HepG2 (cell line): Measurements from ENCODE around the gene SGSM1. TPM values are rescaled to one million over a fixed set of nuclear protein-coding genes. Genes with fewer than 3 reads are reported as not detected.

Experiments used
- ATAC-seq: fragments of 200-7000 bp; cut with Tn5 transposase; 3 replicates; pipeline ENCODE4 v1.9.1; 2020; ENCODE audit warnings: mild to moderate bottlenecking, moderate library complexity
- BruUV-seq: library from RNA; stranded (reverse); fragments of 400-500 nt; replicated peaks from 2 replicates; lab custom pipeline; 2021; lab: Mats Ljungman, UMichigan
- CTCF ChIA-PET: fragments of 300-600 bp; formaldehyde crosslinking; extraction: SDS; loops from one replicate; lab custom pipeline; 2021; ENCODE audit warnings: low total read pairs, inconsistent platforms, low intra/inter-chr PET ratio; lab: Yijun Ruan, JAX
- POLR2A ChIA-PET: fragments of 350-600 bp; sonication (Branson Sonifier 250); formaldehyde crosslinking; loops from one replicate; lab custom pipeline; 2020; ENCODE audit warnings: antibody characterized with exemption, inconsistent platforms; lab: Yijun Ruan, JAX
- DNase-seq: peaks from one replicate; pipeline ENCODE4 v3.0.0-alpha.2; 2015; ENCODE audit warnings: low spot score
- FAIRE-seq: peaks from 3 replicates; lab custom pipeline; 2011; peaks lifted over from hg19 to GRCh38; lab: Jason Lieb, UNC
- H2AFZ ChIP-seq: one replicate; pipeline ENCODE4 v1.6.1; 2011; ENCODE audit warnings: low read length, inconsistent platforms
- H3K27ac ChIP-seq: fragments of 300-600 bp; 3 replicates; pipeline ENCODE4 v1.8.0; 2011; ENCODE audit warnings: mixed run types, mild to moderate bottlenecking, mixed read lengths, low read length, inconsistent platforms; ENCODE audit not compliant: insufficient read depth; ENCODE audit errors: extremely low read length
- H3K27me3 ChIP-seq, 2 experiments: fragments of 200-600 bp in 1 of 2; 2 replicates in 1 of 2; 3 replicates in 1 of 2; pipeline versions ENCODE4 v1.6.0 to v1.8.0; 2011; ENCODE audit warnings: low read length in 2 of 2, mild to moderate bottlenecking in 2 of 2, moderate library complexity in 2 of 2, inconsistent platforms in 1 of 2; ENCODE audit not compliant: insufficient read depth in 2 of 2, control insufficient read depth in 1 of 2
- H3K36me3 ChIP-seq, 2 experiments: fragments of 200-600 bp in 1 of 2; replicated peaks in 1 of 2; 2 replicates in 1 of 2; 3 replicates in 1 of 2; pipeline versions ENCODE4 v1.5.1 to v1.8.0; 2011; ENCODE audit warnings: low read length in 2 of 2, inconsistent platforms in 1 of 2; ENCODE audit not compliant: insufficient read depth in 2 of 2, control insufficient read depth in 1 of 2
- H3K4me1 ChIP-seq: 2 replicates; pipeline ENCODE4 v1.5.1; 2012; ENCODE audit warnings: low read length, inconsistent platforms; ENCODE audit not compliant: insufficient read depth
- H3K4me2 ChIP-seq: 2 replicates; pipeline ENCODE4 v1.6.0; 2011; ENCODE audit warnings: low read depth, low read length, inconsistent platforms
- H3K4me3 ChIP-seq, 3 experiments: fragments of 200-600 bp in 1 of 3; sonication (generic), shearing (Covaris generic) in 1 of 3; replicated peaks in 1 of 3; 2 replicates each; pipeline ENCODE4 v1.5.1; 2011 to 2016; ENCODE audit warnings: low read length in 3 of 3, inconsistent platforms in 2 of 3, low read depth in 2 of 3, mild to moderate bottlenecking in 2 of 3, control low read depth in 1 of 3, mixed read lengths in 1 of 3; ENCODE audit not compliant: insufficient read depth in 1 of 3
- H3K79me2 ChIP-seq: one replicate; pipeline ENCODE4 v1.6.1; 2011; ENCODE audit warnings: low read length, inconsistent platforms; ENCODE audit not compliant: insufficient read depth
- H3K9ac ChIP-seq: 2 replicates; pipeline ENCODE4 v1.6.0; 2011; ENCODE audit warnings: mild to moderate bottlenecking, low read depth, low read length, inconsistent platforms; ENCODE audit not compliant: insufficient read depth
- H3K9me3 ChIP-seq: 2 replicates; pipeline ENCODE4 v1.5.1; 2012; ENCODE audit warnings: mild to moderate bottlenecking, low read length
- H4K20me1 ChIP-seq: 2 replicates; pipeline ENCODE4 v1.6.0; 2011; ENCODE audit warnings: inconsistent platforms, mild to moderate bottlenecking, low read length, moderate library complexity; ENCODE audit not compliant: insufficient read depth
- BRD4 ChIP-seq: sonication (generic); formaldehyde crosslinking; IDR thresholded peaks from 2 replicates; pipeline ENCODE4 v1.4.0; 2020; ENCODE audit warnings: missing genetic modification reagents
- CHCHD3 ChIP-seq: sonication (generic); formaldehyde crosslinking; IDR thresholded peaks from 2 replicates; pipeline ENCODE4 v1.8.0; 2022; ENCODE audit warnings: mild to moderate bottlenecking, missing genetic modification reagents, moderate library complexity
- CHD2 ChIP-seq: IDR thresholded peaks from 2 replicates; pipeline ENCODE4 v1.6.1; 2011; ENCODE audit warnings: low read depth, low read length, improper control_type of control experiment
- EED ChIP-seq: sonication (generic); formaldehyde crosslinking; IDR thresholded peaks from 2 replicates; pipeline ENCODE4 v1.5.0; 2020; ENCODE audit warnings: mild to moderate bottlenecking, missing genetic modification reagents
- ELF4 ChIP-seq: sonication (generic); formaldehyde crosslinking; IDR thresholded peaks from 2 replicates; pipeline ENCODE4 v1.5.0; 2020; ENCODE audit warnings: missing genetic modification reagents, mild to moderate bottlenecking, moderate library complexity, borderline replicate concordance
- ETS1 ChIP-seq: sonication (generic); formaldehyde crosslinking; IDR thresholded peaks from 2 replicates; pipeline ENCODE4 v1.4.0; 2020; ENCODE audit warnings: missing genetic modification reagents
- MIER3 ChIP-seq: IDR thresholded peaks from 2 replicates; pipeline ENCODE4 v1.6.1; 2016; ENCODE audit warnings: missing compliant biosample characterization, borderline replicate concordance
- PCBP1 ChIP-seq: fragments of 200-400 bp; formaldehyde crosslinking; IDR thresholded peaks from 2 replicates; pipeline ENCODE4 v1.6.1; 2017; ENCODE audit warnings: mild to moderate bottlenecking, low read depth, low read length, borderline replicate concordance
- REPIN1 ChIP-seq: sonication (generic); formaldehyde crosslinking; IDR thresholded peaks from 2 replicates; pipeline ENCODE4 v1.8.0; 2022; ENCODE audit warnings: missing genetic modification reagents, low read depth, mild to moderate bottlenecking, borderline replicate concordance
- SALL1 ChIP-seq: sonication (generic); formaldehyde crosslinking; IDR thresholded peaks from 2 replicates; pipeline ENCODE4 v1.8.0; 2022; ENCODE audit warnings: mild to moderate bottlenecking, missing genetic modification reagents
- SIX4 ChIP-seq: sonication (generic); formaldehyde crosslinking; IDR thresholded peaks from 2 replicates; pipeline ENCODE4 v1.4.0; 2020; ENCODE audit warnings: missing genetic modification reagents
- SMAD9 ChIP-seq: sonication (generic); formaldehyde crosslinking; IDR thresholded peaks from 2 replicates; pipeline ENCODE4 v1.5.1; 2020; ENCODE audit warnings: mild to moderate bottlenecking, missing genetic modification reagents
- YEATS4 ChIP-seq: sonication (generic); formaldehyde crosslinking; IDR thresholded peaks from 2 replicates; pipeline ENCODE4 v1.4.0; 2020; ENCODE audit warnings: missing genetic modification reagents, borderline replicate concordance
- ZBTB4 ChIP-seq: sonication (generic); formaldehyde crosslinking; IDR thresholded peaks from 2 replicates; pipeline ENCODE4 v1.4.0; 2020; ENCODE audit warnings: missing genetic modification reagents, mild to moderate bottlenecking, borderline replicate concordance
- ZFP82 ChIP-seq: sonication (generic); formaldehyde crosslinking; IDR thresholded peaks from 2 replicates; pipeline ENCODE4 v1.5.1; 2020; ENCODE audit warnings: mild to moderate bottlenecking, missing genetic modification reagents, borderline replicate concordance
- ZNF256 ChIP-seq: sonication (generic); formaldehyde crosslinking; conservative IDR thresholded peaks from 2 replicates; pipeline ENCODE4 v1.4.0; 2020; ENCODE audit warnings: missing genetic modification reagents
- ZNF367 ChIP-seq: sonication (generic); formaldehyde crosslinking; IDR thresholded peaks from 2 replicates; pipeline ENCODE4 v1.4.0; 2020; ENCODE audit warnings: missing genetic modification reagents, borderline replicate concordance
- ZNF543 ChIP-seq: sonication (generic); formaldehyde crosslinking; IDR thresholded peaks from 2 replicates; pipeline ENCODE4 v1.4.0; 2020; ENCODE audit warnings: mild to moderate bottlenecking, missing genetic modification reagents
- ZNF746 ChIP-seq: sonication (generic); formaldehyde crosslinking; IDR thresholded peaks from 2 replicates; pipeline ENCODE4 v1.8.0; 2022; ENCODE audit warnings: mild to moderate bottlenecking, missing genetic modification reagents
- ZNF747 ChIP-seq: sonication (generic); formaldehyde crosslinking; IDR thresholded peaks from 2 replicates; pipeline ENCODE4 v1.8.1; 2023; ENCODE audit warnings: missing genetic modification reagents, mild to moderate bottlenecking, borderline replicate concordance
- WGBS: methylation state at CpG from one replicate; pipeline ENCODE4 v1.1.6; 2017; ENCODE audit warnings: low lambda C conversion rate; 5-methylcytosine and 5-hydroxymethylcytosine counted together
- in situ Hi-C: cut with HindIII; loops from 2 replicates; pipeline ENCODE4 v1.10.0; 2017; ENCODE audit warnings: low pct_unique_long_range_greater_than_20kb; ENCODE audit not compliant: extremely low pct_ligation_motif_present
- intact Hi-C: fragments of 100-400 bp; cut with micrococcal nuclease; formaldehyde crosslinking; loops from one replicate; pipeline ENCODE4 v1.10.0; 2022; ENCODE audit not compliant: unreplicated experiment
- polyA plus RNA-seq, 8 experiments: library from polyadenylated mRNA; depleted of rRNA in 3 of 8; stranded (reverse) in 7 of 8; unstranded in 1 of 8; fragments of >200 nt; fragmentation: Illumina TruSeq in 4 of 8; extraction: Trizol in 4 of 8; gene quantifications; 2 replicates each; pipeline versions ENCODE4 v1.2.1 to v1.2.3, GENCODE V29; 2011 to 2016; ENCODE audit warnings: low read depth in 4 of 8, missing spikeins in 1 of 8, mixed read lengths in 1 of 8; ENCODE audit not compliant: insufficient read depth in 1 of 8
- total RNA-seq, 5 experiments: library from RNA; depleted of rRNA; stranded (reverse); fragments of >200 nt; fragmentation: Illumina TruSeq; extraction: Trizol; gene quantifications; 2 replicates each; pipeline ENCODE4 v1.2.3, GENCODE V29; 2016; ENCODE audit warnings: low read depth in 1 of 5

SGSM1 gene
- total and polyA plus RNA-seq, 2 of the 13 experiments (the other 11 are each of a cell fraction or from before 2014, with no cell fraction given), result 0.07 TPM; not detected in 1

- H3K4me3 ChIP-seq, result peak overlapping the region; percentile 70 to 85 (median 85)
- H3K4me1 ChIP-seq, result peaks cover 41% of the 10 kb centered on the region
- H3K79me2 ChIP-seq, result peaks cover 38% of the 10 kb centered on the region
- H4K20me1 ChIP-seq, result no peaks in the 10 kb centered on the region
- H3K27ac ChIP-seq, result peak overlapping the region; percentile 90
- ChIA-PET POLR2A (interaction anchor here (1.0 to 1.1 kb wide), 2 partner anchors 9 to 13 kb away, joined by 4 to 5 read pairs; no protein-coding TSS in a partner anchor), CTCF (interaction anchor here (1.8 to 2.4 kb wide), 2 partner anchors 95 to 104 kb away, joined by 6 to 20 read pairs; no protein-coding TSS in a partner anchor)
- no TSS peak for BruUV-seq
- H3K36me3 ChIP-seq, result no peaks in the 10 kb centered on the region
- DNase-seq, result peak; percentile 72
- H3K9ac ChIP-seq, result peak overlapping the region; percentile 89
- in situ Hi-C loops, result loop anchor here (5.0 kb wide), 1 partner anchor 74 kb away; no protein-coding TSS in a partner anchor
- H2AFZ ChIP-seq, result no peak overlapping the region
- 0% methylated on average over 14 of the region's 35 CpGs for WGBS
- FAIRE-seq, result no peak
- peak; percentile 60 for ATAC-seq
- H3K4me2 ChIP-seq, result peak overlapping the region; percentile 84
- intact Hi-C loops, result loop anchor here (1.0 to 5.0 kb wide), 3 partner anchors 74 to 99 kb away; no protein-coding TSS in a partner anchor
- H3K27me3 ChIP-seq, result no peaks in the 10 kb centered on the region
- no peaks in the 10 kb centered on the region for H3K9me3 ChIP-seq
- TF ChIP-seq CHCHD3 (CRISPR knock-in tag), result peak; percentile 46; the same call in 1 of the 2 replicates
- peak; percentile 90 for TF ChIP-seq CHD2
- TF ChIP-seq ZNF367 (CRISPR knock-in tag), result 0 out of 2 replicates have a peak, but pooled peaks have one; percentile 35
- peak; percentile 20; the same call in 1 of the 2 replicates for TF ChIP-seq MIER3 (CRISPR knock-in tag)
- peak; percentile 55; the same call in 1 of the 2 replicates for TF ChIP-seq YEATS4 (CRISPR knock-in tag)
- 0 out of 2 replicates have a peak, but pooled peaks have one; percentile 44 for TF ChIP-seq ZNF747 (CRISPR knock-in tag)
- 0 out of 2 replicates have a peak, but pooled peaks have one; percentile 46 for TF ChIP-seq ETS1 (CRISPR knock-in tag)
- TF ChIP-seq ZNF543 (CRISPR knock-in tag), result 0 out of 2 replicates have a peak, but pooled peaks have one; percentile 25
- 0 out of 2 replicates have a peak, but pooled peaks have one; percentile 35 for TF ChIP-seq ZBTB4 (CRISPR knock-in tag)
- 0 out of 2 replicates have a peak, but pooled peaks have one; percentile 47 for TF ChIP-seq ZNF256 (CRISPR knock-in tag)
- no peak for TF ChIP-seq ZFP82 (CRISPR knock-in tag)
- TF ChIP-seq BRD4 (CRISPR knock-in tag), result peak; percentile 36; the same call in 1 of the 2 replicates
- no peak for TF ChIP-seq ZNF746 (CRISPR knock-in tag)
- peak; percentile 13; the same call in 1 of the 2 replicates for TF ChIP-seq REPIN1 (CRISPR knock-in tag)
- TF ChIP-seq EED (CRISPR knock-in tag), result peak; percentile 82; the same call in 1 of the 2 replicates
- peak; percentile 32; the same call in 1 of the 2 replicates for TF ChIP-seq ELF4 (CRISPR knock-in tag)
- TF ChIP-seq SMAD9 (CRISPR knock-in tag), result 0 out of 2 replicates have a peak, but pooled peaks have one; percentile 62
- TF ChIP-seq PCBP1, result no peak
- TF ChIP-seq SIX4 (CRISPR knock-in tag), result no peak
- peak; percentile 58 for TF ChIP-seq SALL1 (CRISPR knock-in tag)
Observed at GRCh38 chr22:24952837-24953383, 146.9 kb downstream of the SGSM1 start.
